Thyroid gland (tissue), 4 donors: ENCODE results near the gene TAB2.

Experiments used
- POLR2A ChIP-seq, 2 donors: fragments of 450-650 bp; IDR thresholded peaks; one replicate each; pipeline ENCODE4 v1.6.1; 2017; ENCODE audit warnings: antibody characterized with exemption in 2 of 2, mild to moderate bottlenecking in 2 of 2, moderate library complexity in 1 of 2
- TF ChIP-seq, protein P1 (sequence below), 6 experiments: fragments of 200-600 bp in 3 of 6; fragments of 450-650 bp in 3 of 6; sonication (generic) in 3 of 6; IDR thresholded peaks; one replicate each; pipeline ENCODE4 v1.5.1; 2016 to 2019; ENCODE audit warnings: antibody characterized with exemption in 6 of 6, mild to moderate bottlenecking in 2 of 6, inconsistent platforms in 1 of 6, moderate library complexity in 1 of 6

- TF ChIP-seq, protein P1, sequence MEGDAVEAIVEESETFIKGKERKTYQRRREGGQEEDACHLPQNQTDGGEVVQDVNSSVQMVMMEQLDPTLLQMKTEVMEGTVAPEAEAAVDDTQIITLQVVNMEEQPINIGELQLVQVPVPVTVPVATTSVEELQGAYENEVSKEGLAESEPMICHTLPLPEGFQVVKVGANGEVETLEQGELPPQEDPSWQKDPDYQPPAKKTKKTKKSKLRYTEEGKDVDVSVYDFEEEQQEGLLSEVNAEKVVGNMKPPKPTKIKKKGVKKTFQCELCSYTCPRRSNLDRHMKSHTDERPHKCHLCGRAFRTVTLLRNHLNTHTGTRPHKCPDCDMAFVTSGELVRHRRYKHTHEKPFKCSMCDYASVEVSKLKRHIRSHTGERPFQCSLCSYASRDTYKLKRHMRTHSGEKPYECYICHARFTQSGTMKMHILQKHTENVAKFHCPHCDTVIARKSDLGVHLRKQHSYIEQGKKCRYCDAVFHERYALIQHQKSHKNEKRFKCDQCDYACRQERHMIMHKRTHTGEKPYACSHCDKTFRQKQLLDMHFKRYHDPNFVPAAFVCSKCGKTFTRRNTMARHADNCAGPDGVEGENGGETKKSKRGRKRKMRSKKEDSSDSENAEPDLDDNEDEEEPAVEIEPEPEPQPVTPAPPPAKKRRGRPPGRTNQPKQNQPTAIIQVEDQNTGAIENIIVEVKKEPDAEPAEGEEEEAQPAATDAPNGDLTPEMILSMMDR (IDR thresholded peaks at IDR 0.05), result no peak
- TF ChIP-seq POLR2A (IDR thresholded peaks at IDR 0.05), result no peak
Observed at GRCh38 chr6:149336609-149336928, 19.1 kb downstream of the TAB2 start.
